HG02642 (cell line): Measurements from ENCODE around the gene CXCR1.
A peak's percentile ranks its signal among the peaks of the same experiment; 100 is the strongest.
"Not testable (repeated sequence)": the region's sequence is repeated elsewhere in the genome, so short reads cannot be mapped to it uniquely, and the experiment has no call there.

Experiments
- ATAC-seq: cut with Tn5 transposase; IDR thresholded peaks from one replicate; pipeline ENCODE4 v1.9.1; 2021; ENCODE audit warnings: mild to moderate bottlenecking; ENCODE audit not compliant: unreplicated experiment, poor library complexity

CXCR1 gene

DNA sequence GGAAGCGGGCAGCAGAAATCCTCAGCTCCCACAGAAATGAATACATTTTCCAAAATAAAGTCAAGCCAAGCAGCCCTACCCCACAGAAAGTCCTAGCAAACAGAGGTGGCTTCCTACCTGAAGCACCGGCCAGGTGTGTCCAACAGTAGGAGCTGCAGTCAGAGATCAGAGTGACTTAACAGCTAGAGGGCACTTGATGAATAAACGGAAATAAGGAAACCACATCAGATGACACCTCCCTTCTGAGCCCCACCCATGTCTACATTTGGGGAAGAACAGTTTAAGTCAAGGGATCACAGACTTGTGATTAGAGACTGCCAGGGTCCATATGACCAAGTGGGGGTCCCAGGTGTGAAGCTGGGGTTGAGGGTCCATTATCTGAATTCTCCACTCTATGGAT lies at the start of gene CXCR1:
CXCR1 (minus strand) TSS at position 172 of the 400 bp plus-strand sequence. CDS start 1,751 bp downstream, outside the sequence.
- no peak for ATAC-seq

- ATAC-seq, result no peak
Observed at GRCh38 chr2:218216336-218216673, 49.5 kb upstream of the CXCR1 start.

DNA sequence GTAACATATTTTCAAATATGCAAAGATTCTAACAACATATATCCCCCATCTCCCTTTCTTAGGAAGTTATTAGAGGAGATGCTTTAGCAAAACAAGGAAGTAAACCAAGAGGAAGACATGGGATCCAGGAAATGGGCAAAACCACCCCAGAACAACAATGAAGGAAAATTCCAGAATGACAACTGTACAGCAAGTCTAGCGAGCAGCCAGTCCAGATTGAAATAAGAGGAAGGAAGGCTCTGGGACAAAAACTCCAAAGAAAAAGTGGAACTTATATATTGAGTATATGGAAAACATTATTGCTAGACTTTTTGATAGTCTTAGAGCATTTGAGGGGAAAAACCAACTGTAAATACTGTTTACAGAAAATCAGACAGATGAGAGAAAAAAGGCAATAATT lies 47.4 kb upstream of the CXCR1 start:
- ATAC-seq, result no peak

GRCh38 chr2:218209078-218209477 lies 42.3 kb upstream of the CXCR1 start:
- no peak for ATAC-seq

DNA sequence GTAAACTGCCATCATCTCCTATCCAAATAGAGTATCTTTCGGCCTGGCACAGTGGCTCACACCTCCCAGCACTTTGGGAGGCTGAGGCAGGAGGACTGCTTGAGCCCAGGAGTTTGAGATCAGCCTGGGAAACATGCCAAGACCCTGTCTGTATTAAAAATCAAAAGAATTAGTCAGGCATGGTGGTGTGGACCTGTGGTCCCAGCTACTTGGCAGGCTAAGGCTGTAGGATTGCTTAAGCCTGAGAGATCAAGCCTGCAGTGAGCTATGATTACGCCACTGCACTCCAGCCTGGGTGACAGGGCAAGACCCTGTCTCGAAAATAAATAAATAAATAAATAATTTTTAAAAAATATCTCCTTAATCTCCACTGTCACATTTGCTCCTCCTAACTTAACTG lies 35.5 kb upstream of the CXCR1 start:
- ATAC-seq, result no peak

DNA sequence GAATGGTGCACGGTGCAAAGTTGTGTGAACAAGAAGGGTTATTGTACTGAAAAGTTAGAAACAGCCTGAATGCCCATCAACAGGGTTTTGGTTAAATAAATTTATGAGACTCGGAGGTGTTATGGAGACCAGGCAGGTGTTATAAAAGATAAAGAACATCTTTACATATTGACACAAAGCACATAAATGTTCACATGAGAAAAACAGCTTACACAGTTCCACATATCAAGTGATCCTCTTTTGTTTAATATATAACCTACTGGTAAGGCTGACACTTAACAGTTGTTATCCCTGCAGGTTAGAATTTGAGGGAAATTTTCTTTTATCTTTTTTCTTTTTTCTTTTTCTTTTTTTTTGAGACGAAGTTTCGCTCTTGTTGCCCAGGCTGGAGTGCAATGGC lies 30.2 kb upstream of the CXCR1 start:
- no peak for ATAC-seq

DNA sequence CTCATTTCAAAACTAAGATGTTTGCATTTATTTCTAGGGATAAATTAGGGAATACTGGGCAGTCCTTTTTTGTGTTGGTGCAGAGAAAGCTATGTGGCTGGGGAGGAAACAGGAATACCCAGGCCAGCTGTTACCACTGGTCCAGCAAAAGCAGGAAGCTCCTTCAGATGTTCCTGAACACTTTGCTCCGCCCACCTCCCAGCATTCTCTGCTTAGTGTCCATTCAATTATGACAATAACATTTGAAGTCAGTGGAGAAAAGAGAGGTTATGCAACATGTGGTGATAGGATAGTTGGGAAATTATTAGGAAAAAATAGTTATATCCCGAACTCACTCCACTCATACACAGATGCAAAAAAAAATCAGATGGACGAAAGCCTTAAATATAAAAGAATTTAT lies 28.1 kb upstream of the CXCR1 start:
- ATAC-seq, result no peak

DNA sequence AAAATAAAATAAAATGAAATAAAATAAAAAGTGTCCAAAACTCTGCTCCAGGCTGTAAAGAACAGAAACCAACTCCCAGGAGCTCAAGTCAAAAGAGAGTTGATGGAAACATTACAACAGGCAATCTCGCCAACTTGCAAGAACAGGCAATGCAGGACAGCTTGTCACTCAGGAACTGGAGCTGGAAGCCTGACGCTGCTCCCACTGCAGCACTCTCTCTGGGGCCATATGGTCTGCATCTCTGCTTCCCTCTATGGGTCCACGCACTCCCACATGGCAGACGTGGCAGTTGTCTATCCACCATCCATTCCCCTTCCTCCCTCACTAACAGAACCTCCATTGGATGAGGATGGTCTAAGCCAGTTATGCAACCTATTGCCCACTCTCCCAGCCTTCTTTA lies 26.9 kb upstream of the CXCR1 start:
- no peak for ATAC-seq

DNA sequence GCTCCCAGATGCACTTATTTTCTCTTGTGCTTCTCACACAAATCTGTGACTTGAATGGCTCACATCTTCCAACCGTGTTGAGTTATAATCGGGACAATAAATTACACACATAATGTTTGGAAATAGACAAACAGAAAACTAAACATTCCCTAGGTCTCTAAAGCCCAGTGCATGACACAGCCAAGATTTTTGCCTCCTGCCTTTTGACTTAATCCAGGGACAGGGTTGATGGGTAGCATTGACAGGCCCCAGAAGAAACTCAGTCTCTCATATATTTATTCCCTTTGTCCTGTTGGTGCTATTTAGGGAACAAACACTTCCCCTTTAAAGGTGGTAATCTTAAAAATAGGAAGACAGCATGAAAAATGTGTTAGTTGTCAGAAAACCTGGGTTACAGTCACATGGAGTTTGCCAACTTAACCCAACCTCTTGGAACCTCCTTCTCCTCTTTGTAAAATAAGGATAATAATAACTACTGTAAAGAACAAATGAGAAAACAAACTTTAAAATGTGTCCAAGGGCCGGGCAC lies 26.2 kb upstream of the CXCR1 start:
- ATAC-seq, result no peak

- ATAC-seq, result no peak
Observed at GRCh38 chr2:218188528-218188927, 21.8 kb upstream of the CXCR1 start.

DNA sequence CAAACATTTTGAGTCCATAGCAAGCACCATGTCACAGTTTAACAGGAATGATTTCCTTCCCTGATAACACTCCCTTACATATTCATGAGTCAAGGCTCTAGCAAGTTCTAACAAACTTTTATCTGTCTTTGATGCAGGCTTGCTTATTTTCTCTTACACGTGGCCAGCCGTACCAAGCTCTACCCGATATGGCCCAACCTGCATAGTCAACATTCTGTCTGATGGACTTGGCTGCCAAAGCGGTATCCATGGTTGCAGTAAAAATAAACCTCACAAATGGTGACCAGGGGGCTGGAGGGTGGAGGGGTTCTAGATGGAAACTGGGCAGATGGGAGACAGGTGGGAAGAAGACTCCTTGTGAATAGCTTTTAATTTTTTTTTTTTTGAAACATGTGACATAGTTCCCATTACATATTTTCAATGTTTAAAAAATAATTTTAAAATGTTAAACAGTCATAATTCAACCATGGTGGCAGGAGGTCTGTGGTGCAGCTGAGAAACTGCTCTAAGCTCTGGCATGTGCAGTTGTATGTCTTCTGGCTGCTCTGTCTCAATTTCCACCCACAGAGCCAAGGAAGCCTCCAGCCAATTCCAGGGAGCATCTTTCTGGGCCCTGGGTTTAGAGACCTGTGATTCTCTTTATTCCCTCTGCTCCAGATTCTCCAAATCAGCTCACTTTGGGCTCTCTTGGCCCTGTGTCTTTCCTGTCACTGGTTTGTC lies 20.7 kb upstream of the CXCR1 start:
- no peak for ATAC-seq

DNA sequence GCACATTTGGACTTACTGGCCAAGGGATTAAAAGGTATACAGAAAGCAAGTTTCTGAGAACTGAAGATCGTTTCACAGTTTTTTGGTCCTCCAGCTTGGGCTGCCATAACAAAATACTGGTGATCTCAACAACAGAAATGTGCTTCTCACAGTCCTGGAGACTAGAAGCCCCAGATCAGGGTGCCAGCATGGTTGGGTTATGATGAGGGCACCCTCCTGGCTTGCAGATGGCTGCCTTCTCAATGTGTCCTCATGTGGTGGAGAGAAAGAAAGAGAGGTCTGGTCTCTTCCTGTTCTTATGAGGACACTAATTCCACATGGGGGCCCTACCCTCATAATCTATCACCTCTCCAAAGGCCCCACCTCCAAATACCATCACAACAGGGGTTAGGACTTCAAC lies 20.1 kb upstream of the CXCR1 start:
- no peak for ATAC-seq

- ATAC-seq, result no peak
Observed at GRCh38 chr2:218186355-218186766, 19.6 kb upstream of the CXCR1 start.

DNA sequence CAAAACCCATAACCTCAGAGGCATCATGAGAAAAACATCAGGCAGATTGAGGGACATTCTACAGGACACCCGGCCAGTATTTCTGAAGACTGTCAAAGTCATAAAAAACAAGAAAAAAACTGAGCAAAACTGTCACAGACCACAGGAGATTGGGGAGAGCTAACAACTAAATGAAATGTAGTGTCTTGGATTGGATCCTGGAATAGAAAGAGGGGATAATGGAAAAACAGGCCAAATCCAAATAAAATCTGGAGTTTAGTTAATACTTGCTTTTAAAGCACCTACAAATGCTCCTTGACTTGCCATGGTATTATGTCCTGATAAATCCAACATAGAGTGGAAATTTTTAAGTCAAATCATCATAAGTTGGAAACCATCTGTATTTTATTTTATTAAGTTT lies 17.6 kb upstream of the CXCR1 start:
- ATAC-seq, result no peak

GRCh38 chr2:218180467-218181114 lies 13.8 kb upstream of the CXCR1 start:
- no peak for ATAC-seq

DNA sequence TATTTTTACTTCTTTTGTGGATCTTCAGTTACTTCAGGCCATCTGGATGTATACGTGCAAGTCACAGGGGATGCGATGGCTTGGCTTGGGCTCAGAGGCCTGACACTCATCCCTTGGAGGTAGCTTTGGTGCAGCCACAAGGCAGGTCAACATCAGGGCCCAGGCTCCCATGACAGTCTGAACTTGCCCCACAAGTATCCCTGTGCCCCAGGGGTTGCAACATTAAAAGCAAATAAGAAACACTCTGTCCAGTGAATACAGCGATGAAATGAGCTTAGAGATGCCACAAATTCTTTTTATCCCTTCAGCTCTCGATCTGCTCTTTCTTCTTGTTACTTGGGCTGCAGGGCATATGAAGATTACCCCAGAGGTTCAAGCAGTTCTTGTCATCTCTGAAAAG lies 13.0 kb upstream of the CXCR1 start:
- ATAC-seq, result no peak

GRCh38 chr2:218172845-218173244 lies 6.1 kb upstream of the CXCR1 start:
- ATAC-seq, result no peak

DNA sequence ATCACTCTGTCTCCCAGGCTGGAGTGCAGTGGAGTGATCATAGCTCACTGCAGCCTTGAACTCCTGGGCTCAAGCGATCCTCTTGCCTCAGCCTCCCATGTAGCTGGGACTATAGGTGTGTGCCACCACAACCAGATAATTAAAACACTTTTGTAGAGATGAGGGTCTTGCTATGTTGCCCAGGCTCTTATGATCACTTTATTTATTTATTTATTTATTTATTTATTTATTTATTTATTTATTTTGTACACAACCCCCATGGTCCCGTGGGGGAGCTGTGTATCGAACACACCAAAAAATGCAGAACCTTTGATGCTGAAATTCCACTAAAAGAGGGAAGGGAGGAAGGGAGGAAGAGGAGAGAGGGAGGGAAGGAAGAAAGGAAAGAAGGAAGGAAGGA lies 5.0 kb upstream of the CXCR1 start:
- not testable (repeated sequence) for ATAC-seq

DNA sequence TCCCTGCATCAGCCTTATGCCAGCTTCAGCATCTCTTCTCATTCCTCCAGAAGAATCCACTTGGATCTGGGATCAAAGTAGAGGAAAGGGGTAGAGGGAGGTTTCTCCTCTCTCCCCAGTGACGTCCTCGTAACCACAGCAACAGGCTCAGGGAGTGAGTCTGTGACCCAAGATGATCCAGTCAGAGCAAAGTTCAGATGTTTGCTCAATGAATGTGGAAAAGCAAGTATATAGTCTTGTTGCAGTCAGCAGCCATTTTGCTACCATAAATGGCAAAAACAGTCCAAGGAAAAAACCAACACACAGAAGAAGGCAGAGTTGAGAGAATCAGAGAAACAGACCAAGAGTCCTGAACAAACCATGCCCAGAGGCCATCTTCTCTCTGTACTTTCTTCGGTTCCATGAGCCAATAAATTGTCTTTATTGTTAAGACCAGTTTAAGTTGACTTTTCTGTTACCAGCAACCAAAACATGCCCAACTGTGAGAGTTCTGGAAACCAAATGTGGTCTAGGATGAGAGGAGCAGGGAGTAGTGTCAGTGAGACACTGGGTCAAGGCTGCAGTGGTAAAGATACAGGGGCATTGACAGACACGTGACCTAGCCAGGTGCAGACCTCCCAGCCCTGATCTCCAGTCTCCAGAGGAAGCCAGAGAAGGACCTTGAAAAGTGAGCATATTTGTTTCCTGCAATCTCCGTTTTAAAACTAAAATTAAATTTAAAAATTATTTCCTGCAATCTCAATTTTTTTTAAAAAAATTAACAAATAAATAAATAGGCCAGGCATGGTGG lies 3.2 kb upstream of the CXCR1 start:
- ATAC-seq, result no peak

GRCh38 chr2:218168635-218169462 lies 2.1 kb upstream of the CXCR1 start:
- ATAC-seq, result peak; percentile 65
